Measurements from ENCODE around the gene DENND10.
"Not testable (repeated sequence)": the region's sequence is repeated elsewhere in the genome, so short reads cannot be mapped to it uniquely, and the experiment has no call there.

The DENND10 gene

DNA sequence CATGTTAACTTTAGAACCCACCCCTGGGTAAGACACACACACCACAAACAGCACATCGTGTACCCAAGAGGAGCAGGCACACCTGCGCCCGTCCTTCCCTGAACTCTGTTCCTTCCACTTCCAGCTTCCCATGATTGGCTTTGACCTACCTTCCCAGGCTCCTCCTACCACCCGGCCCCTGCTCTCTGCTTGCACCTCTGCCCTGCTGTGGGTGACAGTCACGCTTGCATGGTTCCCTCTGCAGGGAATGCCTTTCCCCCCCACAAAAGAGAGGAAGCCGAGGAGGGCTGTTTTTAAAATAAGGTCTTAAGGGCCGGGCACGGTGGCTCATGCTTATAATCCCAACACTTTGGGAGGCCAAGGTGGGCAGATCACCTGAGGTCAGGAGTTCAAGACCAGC, 45.2 kb downstream of the DENND10 start:
- no peak for DNase-seq (ENCODE audit: low spot score)
- Histone ChIP-seq H3K4me3 (no peak overlapping the region), H3K27ac (no peak overlapping the region)
- TF ChIP-seq, protein P1, sequence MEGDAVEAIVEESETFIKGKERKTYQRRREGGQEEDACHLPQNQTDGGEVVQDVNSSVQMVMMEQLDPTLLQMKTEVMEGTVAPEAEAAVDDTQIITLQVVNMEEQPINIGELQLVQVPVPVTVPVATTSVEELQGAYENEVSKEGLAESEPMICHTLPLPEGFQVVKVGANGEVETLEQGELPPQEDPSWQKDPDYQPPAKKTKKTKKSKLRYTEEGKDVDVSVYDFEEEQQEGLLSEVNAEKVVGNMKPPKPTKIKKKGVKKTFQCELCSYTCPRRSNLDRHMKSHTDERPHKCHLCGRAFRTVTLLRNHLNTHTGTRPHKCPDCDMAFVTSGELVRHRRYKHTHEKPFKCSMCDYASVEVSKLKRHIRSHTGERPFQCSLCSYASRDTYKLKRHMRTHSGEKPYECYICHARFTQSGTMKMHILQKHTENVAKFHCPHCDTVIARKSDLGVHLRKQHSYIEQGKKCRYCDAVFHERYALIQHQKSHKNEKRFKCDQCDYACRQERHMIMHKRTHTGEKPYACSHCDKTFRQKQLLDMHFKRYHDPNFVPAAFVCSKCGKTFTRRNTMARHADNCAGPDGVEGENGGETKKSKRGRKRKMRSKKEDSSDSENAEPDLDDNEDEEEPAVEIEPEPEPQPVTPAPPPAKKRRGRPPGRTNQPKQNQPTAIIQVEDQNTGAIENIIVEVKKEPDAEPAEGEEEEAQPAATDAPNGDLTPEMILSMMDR (IDR thresholded peaks at IDR 0.05) = no peak

DNA sequence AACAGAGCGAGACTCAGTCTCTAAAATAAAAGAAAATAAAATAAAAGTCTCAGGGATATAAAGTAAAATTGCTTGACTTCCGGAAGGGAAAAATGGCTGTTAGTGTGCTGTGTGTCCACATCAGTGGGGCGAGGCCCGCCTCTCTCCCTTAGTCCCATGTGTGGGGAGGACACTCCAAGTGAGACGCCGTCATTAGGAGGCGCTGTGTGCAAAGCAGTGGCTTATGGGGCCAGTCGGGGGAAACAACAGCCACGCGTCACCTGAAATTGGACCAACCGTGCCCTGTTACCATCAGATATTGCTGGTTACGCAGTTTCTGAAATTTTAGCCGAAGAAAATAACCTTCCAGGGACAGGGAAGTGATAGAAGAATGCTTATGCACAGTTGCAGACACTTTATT, 45.8 kb downstream of the DENND10 start:
- H3K4me3 ChIP-seq = no peak overlapping the region
- TF ChIP-seq, protein P1 (IDR thresholded peaks at IDR 0.05) = no peak
- no peak overlapping the region for H3K27ac ChIP-seq
- no peak for DNase-seq (ENCODE audit: low spot score)

GRCh38 chr10:119151601-119152000, 47.7 kb downstream of the DENND10 start:
- H3K27ac ChIP-seq; H3K4me3 ChIP-seq; DNase-seq (ENCODE audit: low spot score): not testable (repeated sequence)

DNA sequence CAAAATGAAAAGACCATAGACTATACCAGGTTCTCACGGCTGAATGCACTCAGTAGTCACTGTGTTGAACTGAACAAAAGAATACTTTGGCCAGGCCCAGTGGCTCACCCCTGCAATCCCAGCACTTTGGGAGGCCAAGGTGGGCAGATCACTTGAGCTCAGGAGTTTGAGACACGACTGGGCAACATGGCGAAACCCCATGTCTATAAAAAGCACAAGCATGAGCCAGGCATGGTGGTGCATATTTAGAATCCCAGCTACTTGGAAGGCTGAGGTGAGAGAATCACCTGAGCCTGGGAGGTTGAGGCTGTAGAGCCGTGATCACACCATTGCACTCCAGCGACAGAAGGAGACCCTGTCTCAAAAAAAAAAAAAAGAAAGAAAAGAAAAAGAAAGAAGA, 49.1 kb downstream of the DENND10 start:
- Histone ChIP-seq H3K27ac (no peak overlapping the region), H3K4me3 (no peak overlapping the region)
- TF ChIP-seq, protein P1 (IDR thresholded peaks at IDR 0.05) = no peak
- DNase-seq (ENCODE audit: low spot score) = no peak

DNA sequence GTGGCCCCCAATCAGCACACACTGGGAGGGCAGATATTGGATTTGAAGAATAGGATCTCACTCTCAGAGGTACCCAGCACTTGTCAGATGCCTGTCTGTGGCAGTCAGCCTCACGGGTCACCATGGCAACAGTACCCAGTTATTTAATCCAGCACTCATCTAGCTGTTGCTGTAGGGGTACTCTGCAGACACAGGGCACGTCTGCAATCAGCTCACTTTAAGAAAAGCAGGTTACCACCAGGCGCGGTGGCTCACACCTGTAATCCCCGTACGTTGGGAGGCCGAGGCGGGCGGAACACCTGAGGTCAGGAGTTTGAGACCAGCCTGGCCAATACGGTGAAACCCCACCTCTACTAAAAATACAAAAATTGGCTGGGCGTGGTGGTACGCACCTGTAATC, 49.7 kb downstream of the DENND10 start:
- TF ChIP-seq, protein P1 (IDR thresholded peaks at IDR 0.05) = no peak
- Histone ChIP-seq H3K27ac (no peak overlapping the region), H3K4me3 (no peak overlapping the region)
- no peak for DNase-seq (ENCODE audit: low spot score)

- Histone ChIP-seq H3K27ac (no peak overlapping the region), H3K4me3 (no peak overlapping the region)
- TF ChIP-seq, protein P1 (IDR thresholded peaks at IDR 0.05) = no peak
- no peak for DNase-seq (ENCODE audit: low spot score)
These were observed 55.4 kb downstream of the DENND10 start for GRCh38 chr10:119159332-119159731.

DNA sequence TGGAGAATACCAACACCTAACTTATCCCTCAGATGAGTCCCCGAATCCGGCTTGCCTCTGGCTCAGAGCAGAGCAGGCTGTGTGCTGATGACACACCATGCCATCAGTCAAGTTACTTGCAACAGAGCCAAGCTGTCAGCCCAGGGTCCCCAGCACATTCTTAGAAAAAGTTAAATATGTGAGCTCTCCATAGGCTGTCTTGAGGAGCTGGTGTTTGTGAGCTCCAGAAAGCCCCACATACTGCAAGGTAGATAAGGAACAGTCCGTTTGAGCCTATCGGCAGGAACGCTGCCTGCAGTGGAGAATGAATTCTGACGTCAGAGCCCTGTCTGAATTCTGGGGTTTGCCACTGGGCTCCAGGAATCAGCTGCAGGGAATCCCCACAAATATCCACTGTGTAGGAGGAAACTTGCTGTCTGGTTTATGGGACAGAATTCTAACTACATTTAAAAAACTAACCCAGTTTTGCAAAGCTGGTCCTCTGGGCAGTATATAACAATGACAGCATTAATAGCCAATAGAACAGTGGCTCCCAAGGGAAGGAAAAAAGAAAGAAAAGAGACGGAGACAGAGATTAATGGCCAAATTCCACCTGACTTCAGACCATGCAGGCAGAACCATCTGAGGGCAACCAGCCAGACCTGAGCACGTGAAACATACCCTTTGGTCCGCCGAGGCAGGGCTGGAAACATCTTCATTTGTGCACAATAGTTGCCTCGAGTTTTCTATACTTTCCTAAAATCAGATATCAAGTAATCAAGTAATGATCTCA, 58.0 kb downstream of the DENND10 start:
- TF ChIP-seq, protein P1 (IDR thresholded peaks at IDR 0.05) = no peak
- no peak for DNase-seq (ENCODE audit: low spot score)
- Histone ChIP-seq H3K27ac (no peak overlapping the region), H3K4me3 (no peak overlapping the region)

Measured in coronary artery (tissue), 2 donors.